Activated CD8-positive, alpha-beta T cell treated with anti-CD3 and anti-CD28 coated beads for 36 hours (primary cell): ENCODE results near the gene EID2. TPM values are rescaled to one million over a fixed set of nuclear protein-coding genes. Genes with fewer than 3 reads are reported as not detected.

ENCODE experiments used
- ATAC-seq: fragments of 200-7000 bp; cut with Tn5 transposase; one replicate; pipeline ENCODE4 v1.10.0; 2021; ENCODE audit warnings: mild to moderate bottlenecking, moderate library complexity
- CTCF ChIA-PET: fragments of 350-600 bp; sonication (Branson Sonifier 250); formaldehyde crosslinking; loops from one replicate; lab custom pipeline; 2021; ENCODE audit warnings: antibody characterized with exemption; lab: Charles Lee
- POLR2A ChIA-PET: fragments of 350-600 bp; sonication (Branson Sonifier 250); formaldehyde crosslinking; loops from one replicate; lab custom pipeline; 2021; ENCODE audit warnings: antibody characterized with exemption; lab: Charles Lee
- DNase-seq: peaks from one replicate; pipeline ENCODE4 v3.0.0-alpha.2; 2020
- H3K27ac Mint-ChIP-seq: one replicate; pipeline ENCODE4 v1.8.0; 2021; ENCODE audit warnings: mild to moderate bottlenecking, mixed read lengths
- H3K27me3 Mint-ChIP-seq: one replicate; pipeline ENCODE4 v1.8.0; 2021; ENCODE audit warnings: mixed read lengths
- H3K36me3 Mint-ChIP-seq: one replicate; pipeline ENCODE4 v1.8.0; 2021; ENCODE audit warnings: low read depth, mixed read lengths
- H3K4me1 Mint-ChIP-seq: one replicate; pipeline ENCODE4 v1.8.0; 2021; ENCODE audit warnings: low read depth, mixed read lengths
- H3K4me3 Mint-ChIP-seq: one replicate; pipeline ENCODE4 v1.8.0; 2021; ENCODE audit warnings: mild to moderate bottlenecking, moderate library complexity, mixed read lengths
- H3K9me3 Mint-ChIP-seq: one replicate; pipeline ENCODE4 v1.8.0; 2021; ENCODE audit warnings: mixed read lengths
- CTCF ChIP-seq: fragments of 200-600 bp; IDR thresholded peaks from one replicate; pipeline ENCODE4 v1.8.0; 2022; ENCODE audit warnings: antibody characterized with exemption, mild to moderate bottlenecking
- intact Hi-C: fragments of 100-400 bp; cut with micrococcal nuclease; formaldehyde crosslinking; loops from one replicate; pipeline ENCODE4 v1.10.0; 2022
- total RNA-seq, 2 experiments: library from RNA; stranded (reverse); gene quantifications; one replicate each; pipeline ENCODE4 v1.2.3, GENCODE V29; 2021

Gene EID2
- total RNA-seq, 2 experiments from 2014 or later, result 11.1 to 11.7 TPM

- H3K4me1 Mint-ChIP-seq, result peaks cover 18% of the 10 kb centered on the region
- peak overlapping the region; percentile 85 for H3K27ac Mint-ChIP-seq
- H3K36me3 Mint-ChIP-seq, result no peaks in the 10 kb centered on the region
- no peaks in the 10 kb centered on the region for H3K27me3 Mint-ChIP-seq
- CTCF ChIA-PET, result no interaction called here
- peak overlapping the region; percentile 46 for H3K4me3 Mint-ChIP-seq
- DNase-seq, result peak; percentile 30
- ATAC-seq, result peak; percentile 73
- no peaks in the 10 kb centered on the region for H3K9me3 Mint-ChIP-seq
- intact Hi-C loops, result loop anchor here (10.0 kb wide), 1 partner anchor 207 kb away; no protein-coding TSS in a partner anchor
- POLR2A ChIA-PET, result no interaction called here
- no peak for TF ChIP-seq CTCF
Measured at GRCh38 chr19:39557811-39558623, 18.1 kb upstream of the EID2 start.

- no peak overlapping the region for H3K27ac Mint-ChIP-seq
- DNase-seq, result no peak
- H3K9me3 Mint-ChIP-seq, result no peaks in the 10 kb centered on the region
- CTCF ChIA-PET, result interaction anchor here (4.1 kb wide), 1 partner anchor 117 kb away, joined by 31 read pairs; no protein-coding TSS in a partner anchor
- no peak for ATAC-seq
- H3K36me3 Mint-ChIP-seq, result no peaks in the 10 kb centered on the region
- intact Hi-C loops, result loop anchor here (10.0 kb wide), 1 partner anchor 209 kb away; no protein-coding TSS in a partner anchor
- POLR2A ChIA-PET, result interaction anchor here (1.6 kb wide), 1 partner anchor 17 kb away, joined by 4 read pairs; no protein-coding TSS in a partner anchor
- H3K4me3 Mint-ChIP-seq, result no peak overlapping the region
- TF ChIP-seq CTCF, result no peak
- no peaks in the 10 kb centered on the region for H3K27me3 Mint-ChIP-seq
- H3K4me1 Mint-ChIP-seq, result peaks cover 22% of the 10 kb centered on the region
Measured at GRCh38 chr19:39555883-39556282, 15.9 kb upstream of the EID2 start.

- CTCF ChIA-PET, result interaction anchor here (1.1 to 4.1 kb wide), 2 partner anchors 12 to 118 kb away, joined by 3 to 31 read pairs; no protein-coding TSS in a partner anchor
Measured at GRCh38 chr19:39554701-39555311, 14.8 kb upstream of the EID2 start.

GRCh38 chr19:39553082-39553652, 13.2 kb upstream of the EID2 start:
- peaks cover 11% of the 10 kb centered on the region for H3K4me1 Mint-ChIP-seq
- H3K36me3 Mint-ChIP-seq, result no peaks in the 10 kb centered on the region
- CTCF ChIA-PET, result interaction anchor here (1.0 to 4.1 kb wide), 2 partner anchors 8 to 119 kb away, joined by 3 to 31 read pairs; no protein-coding TSS in a partner anchor
- no peaks in the 10 kb centered on the region for H3K9me3 Mint-ChIP-seq
- POLR2A ChIA-PET, result no interaction called here
- H3K4me3 Mint-ChIP-seq, result no peak overlapping the region
- TF ChIP-seq CTCF, result no peak
- no peak for DNase-seq
- no peak overlapping the region for H3K27ac Mint-ChIP-seq
- intact Hi-C loops, result loop anchor here (10.0 kb wide), 1 partner anchor 212 kb away; no protein-coding TSS in a partner anchor
- no peaks in the 10 kb centered on the region for H3K27me3 Mint-ChIP-seq
- ATAC-seq, result no peak

More at GRCh38 chr19:39554701-39555311, 14.8 kb upstream of the EID2 start:
- ATAC-seq (no peak), DNase-seq (no peak)
- Mint-ChIP-seq H3K4me1 (peaks cover 22% of the 10 kb centered on the region), H3K9me3 (no peaks in the 10 kb centered on the region), H3K36me3 (no peaks in the 10 kb centered on the region), H3K27me3 (no peaks in the 10 kb centered on the region), H3K4me3 (no peak overlapping the region), H3K27ac (no peak overlapping the region)
- intact Hi-C loops, result loop anchor here (10.0 kb wide), 1 partner anchor 210 kb away; no protein-coding TSS in a partner anchor
- POLR2A ChIA-PET, result interaction anchor here (1.6 kb wide), 1 partner anchor 15 kb away, joined by 4 read pairs; no protein-coding TSS in a partner anchor
- TF ChIP-seq CTCF, result no peak
